Stimulated activated CD8-positive, alpha-beta memory T cell treated with anti-CD3 and anti-CD28 coated beads, Interleukin-12 subunit alpha, Interleukin-12 subunit beta, amount 100 ng/mL, for 4 hours (primary cell): Measurements from ENCODE around the gene NRCAM.
"Not testable (repeated sequence)": the region's sequence is repeated elsewhere in the genome, so short reads cannot be mapped to it uniquely, and the experiment has no call there.

Experiments used
- DNase-seq: peaks from one replicate; pipeline ENCODE4 v3.0.0-alpha.2; 2020; ENCODE audit warnings: low read depth

The NRCAM gene

DNA sequence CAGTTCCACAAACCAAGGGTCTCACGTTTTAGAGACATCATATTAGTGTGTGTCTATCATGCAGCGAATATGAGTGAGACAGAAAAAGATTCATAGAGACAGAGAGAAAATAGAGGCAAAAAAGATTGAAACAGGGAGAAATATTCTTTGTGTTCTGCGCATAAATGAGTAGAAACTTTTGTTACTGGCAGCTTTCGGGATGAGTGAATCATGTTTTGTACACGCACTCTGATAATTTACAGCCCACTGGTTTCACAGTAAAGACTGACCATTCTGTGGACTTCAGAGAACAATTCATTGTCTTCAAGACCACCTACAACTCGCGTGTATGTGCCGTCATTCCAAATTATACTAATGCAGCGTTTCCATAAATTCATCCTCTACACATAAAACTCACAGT, 60.2 kb downstream of the NRCAM start:
- DNase-seq: no peak

DNA sequence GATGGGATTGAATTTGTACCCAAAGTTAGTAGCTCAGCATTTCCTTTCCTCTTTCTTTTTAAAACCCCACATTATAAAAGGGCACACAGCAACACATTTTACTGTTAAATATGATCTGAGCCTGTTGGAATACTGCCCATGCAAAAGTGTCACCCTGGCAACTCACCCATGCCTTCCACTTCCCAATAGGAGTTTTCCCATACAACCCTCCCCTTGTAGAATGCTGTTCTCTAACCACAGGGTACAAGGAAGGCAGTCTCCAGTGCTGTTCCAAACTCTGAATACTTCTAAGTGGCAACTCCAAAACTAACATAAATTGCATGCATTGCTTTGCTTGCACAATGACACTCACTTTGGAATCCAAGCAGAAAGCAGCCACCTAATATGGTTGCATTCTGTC, 60.8 kb downstream of the NRCAM start:
- no peak for DNase-seq

DNA sequence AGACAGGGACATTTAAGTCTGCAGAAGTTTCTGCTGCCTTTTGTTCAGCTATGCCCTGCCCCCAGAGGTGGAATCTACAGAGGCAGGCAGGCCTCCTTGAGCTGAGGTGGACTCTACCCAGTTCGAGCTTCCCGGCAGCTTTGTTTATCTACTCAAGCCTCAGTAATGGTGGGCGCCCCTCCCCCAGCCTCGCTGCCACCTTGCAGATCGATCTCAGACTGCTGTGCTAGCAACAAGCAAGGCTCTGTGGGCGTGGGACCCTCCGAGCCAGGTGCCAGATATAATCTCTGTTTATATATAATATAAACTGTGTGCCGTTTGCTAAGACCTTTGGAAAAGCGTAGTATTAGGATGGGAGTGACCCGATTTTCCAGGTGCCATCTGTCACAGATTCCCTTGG, 63.1 kb downstream of the NRCAM start:
- not testable (repeated sequence) for DNase-seq

DNA sequence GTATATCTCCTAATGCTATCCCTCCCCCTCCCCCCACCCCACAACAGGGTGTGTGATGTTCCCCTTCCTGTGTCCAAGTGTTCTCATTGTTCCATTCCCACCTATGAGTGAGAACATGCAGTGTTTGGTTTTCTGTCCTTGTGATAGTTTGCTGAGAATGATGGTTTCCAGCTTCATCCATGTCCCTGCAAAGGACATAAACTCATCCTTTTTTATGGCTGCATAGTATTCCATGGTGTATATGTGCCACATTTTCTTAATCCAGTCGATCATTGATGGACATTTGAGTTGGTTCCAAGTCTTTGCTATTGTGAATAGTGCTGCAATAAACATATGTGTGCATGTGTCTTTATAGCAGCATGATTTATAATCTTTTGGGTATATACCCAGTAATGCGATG, 68.5 kb downstream of the NRCAM start:
- not testable (repeated sequence) for DNase-seq

DNA sequence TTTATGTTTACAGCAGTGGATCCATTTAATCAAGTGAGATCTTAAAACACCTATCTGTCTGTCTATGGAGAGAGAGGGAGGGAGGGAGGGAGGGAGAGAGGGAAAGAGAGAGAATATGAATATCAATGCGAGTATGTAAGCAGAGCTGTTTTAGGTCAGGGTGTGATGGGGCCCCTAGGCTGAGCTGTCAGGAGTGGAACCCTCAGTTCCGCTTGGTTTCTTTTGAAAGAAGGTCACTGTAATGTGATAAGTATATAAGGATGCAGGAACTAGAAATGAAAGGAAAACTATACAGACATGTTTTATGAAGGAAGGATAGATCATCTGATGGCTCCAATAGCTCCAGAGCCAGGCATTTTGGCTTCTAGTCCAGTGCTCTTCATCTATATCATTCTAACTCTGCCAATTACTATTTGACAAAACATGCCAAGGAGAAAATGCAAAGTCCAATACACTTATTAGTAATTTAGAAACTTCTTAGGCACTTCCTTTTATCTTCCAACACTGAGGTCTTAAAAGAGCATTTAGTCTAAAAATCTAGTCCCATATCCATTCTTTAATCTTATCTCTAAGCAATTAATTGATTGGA, 70.3 kb downstream of the NRCAM start:
- DNase-seq: no peak

DNA sequence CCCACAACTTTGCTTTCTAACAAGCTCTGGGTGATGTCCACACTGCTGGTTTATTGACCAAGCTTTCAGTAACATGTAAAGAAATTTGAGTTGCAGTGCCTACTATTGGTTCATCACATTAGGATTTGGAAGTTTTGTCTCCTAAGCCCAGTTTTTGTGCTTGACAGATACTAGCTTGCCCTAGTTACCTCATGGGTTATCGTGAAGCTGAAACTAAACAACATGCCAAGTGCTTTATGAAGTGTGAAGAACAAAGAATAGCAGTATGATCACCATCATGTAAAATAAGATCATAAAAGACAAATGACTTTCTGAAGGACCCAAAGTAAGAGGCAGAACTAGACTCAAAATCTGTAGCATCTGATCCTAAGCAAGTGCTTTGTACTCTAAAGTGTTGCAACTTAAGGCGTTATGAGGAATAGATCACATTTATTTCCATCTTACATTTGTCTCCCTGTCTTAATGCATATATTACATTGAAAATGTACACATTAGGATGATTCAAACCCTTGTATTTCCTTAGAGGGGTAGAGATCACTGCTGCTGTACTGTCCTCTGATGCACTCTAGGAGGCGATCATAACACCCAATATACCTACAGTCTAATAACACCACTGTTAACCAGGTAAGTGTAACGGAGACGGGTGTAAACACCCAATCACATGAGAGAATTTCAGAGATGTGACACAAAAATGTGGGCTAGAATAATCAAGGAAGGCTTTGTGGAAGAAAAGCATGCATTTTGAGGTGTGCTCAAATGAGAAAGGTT, 71.3 kb downstream of the NRCAM start:
- no peak for DNase-seq

DNA sequence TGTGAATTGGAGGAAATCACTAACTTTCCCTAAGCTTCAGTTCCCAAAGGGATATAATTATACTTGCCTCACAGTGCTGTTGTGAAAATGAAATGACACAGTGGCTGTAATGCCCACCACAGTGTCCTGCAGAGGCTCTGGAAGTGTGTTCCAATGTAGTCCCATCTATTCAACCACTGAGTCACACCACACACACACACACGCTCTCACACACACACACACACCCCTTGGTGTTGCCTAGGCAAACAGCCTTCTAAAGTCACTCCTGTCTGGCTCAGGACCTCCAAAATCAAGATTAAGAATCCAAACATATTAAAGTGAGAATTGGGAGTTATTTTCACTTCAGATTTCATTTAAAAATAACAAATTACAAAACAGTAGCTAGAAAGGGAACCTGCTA, 73.3 kb downstream of the NRCAM start:
- no peak for DNase-seq

DNA sequence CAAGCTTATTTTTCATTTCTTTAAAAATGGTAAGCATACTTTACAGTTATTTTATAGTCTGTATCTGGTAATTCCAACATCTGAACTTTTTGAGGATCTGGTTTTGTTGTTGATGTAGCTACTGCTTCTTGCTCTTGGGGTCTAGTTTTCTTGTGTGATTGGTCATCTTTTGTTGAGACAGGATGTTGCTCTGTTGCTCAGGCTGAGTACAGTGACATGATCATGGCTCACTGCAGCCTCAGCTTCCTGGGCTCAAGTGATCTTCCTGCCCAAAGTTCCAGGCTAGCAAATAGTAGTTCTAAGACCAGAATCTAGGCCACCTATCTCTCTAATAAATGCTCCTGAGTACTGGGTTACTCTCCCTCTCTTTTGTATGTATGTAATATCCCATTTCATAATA, 75.7 kb downstream of the NRCAM start:
- no peak for DNase-seq

DNA sequence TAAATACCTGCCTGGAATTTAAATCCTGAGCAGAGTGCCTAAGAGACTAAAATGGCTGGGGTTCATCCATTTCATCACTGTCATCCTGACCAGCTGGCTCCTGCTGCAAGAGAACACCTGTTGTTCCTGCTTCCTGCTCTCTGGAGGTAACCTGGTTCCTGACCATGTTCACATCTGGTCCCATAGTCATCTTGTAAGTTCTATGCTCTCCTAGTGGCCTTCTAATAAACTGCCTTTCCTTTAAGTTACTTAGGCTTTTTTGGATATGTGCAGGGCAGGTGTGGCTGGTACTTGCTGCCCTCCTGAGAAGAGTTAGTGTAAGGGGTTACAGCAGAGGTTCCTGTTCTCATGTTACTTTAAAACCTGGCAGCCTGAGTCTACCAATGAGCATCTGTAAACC, 80.0 kb downstream of the NRCAM start:
- no peak for DNase-seq

DNA sequence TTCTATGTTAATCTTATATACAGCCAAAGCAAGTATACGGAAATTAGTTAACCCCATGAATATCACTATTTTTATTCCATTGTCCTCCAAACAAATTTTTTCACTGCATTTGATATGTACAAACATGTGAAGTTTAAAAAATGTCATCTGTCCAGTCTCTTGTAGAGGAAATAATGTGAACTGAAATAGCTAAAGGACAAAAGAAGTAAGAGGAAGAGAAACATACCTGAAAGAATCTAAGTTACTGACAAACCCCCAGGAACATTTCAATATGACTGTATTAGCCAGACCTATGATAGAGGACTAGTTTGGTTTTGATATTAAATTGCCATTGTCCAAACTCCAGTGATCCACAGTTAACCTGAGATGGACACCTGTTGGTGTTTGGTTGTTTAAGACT, 80.6 kb downstream of the NRCAM start:
- DNase-seq: no peak

DNA sequence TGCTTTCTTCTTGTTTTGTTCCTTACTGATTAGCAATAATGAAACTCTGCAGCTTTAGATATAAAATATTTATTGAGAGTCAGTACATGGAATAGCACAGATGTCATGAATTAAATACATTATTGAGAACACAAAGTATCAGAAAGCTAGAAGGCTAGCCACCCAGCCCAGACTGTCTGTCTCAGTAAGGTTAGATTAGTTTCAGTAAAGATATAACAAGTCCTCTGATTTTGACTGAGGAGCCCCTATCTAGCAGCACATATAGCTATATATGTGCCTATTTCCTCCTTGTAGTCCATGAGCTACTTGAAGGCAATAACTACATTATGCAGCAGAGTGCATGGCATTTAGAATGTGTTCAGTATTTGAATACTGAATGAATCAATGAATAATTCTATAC, 81.3 kb downstream of the NRCAM start:
- DNase-seq: no peak

DNA sequence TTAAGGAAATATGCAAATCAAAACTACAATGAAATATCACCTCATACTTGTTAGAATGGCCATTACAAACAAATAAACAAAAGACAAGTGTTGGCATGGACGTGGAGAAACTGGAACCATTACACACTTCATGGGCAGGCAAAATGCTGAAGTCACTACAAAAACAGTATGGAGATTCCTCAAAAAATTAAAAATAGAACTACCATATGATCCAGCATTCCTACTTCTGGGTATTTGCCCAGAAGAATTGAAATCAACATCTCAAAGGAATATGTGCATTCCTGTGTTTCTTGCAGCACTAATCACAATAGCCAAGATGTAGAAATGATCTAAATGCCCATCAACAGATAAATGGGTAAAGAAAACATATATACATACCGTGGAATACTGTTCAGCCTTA, 83.6 kb downstream of the NRCAM start:
- no peak for DNase-seq

DNA sequence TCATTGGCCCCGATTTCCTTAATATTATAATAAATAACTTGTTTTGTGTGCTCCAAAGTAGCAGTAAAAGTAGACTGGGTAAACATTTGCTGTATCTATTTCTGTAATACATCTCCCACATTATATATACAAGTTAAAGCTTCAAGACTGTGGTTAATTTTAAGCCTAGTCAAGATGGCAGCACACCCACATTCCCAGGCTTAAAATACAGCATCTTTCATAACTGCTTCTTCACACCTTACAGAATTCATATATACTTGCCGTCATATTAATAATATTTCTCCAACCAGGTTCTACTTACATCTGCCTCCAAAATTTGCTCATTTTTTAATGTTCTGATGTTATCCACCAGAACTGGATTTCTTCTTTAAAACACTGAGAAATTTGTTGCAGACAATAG, 85.6 kb downstream of the NRCAM start:
- DNase-seq: no peak

DNA sequence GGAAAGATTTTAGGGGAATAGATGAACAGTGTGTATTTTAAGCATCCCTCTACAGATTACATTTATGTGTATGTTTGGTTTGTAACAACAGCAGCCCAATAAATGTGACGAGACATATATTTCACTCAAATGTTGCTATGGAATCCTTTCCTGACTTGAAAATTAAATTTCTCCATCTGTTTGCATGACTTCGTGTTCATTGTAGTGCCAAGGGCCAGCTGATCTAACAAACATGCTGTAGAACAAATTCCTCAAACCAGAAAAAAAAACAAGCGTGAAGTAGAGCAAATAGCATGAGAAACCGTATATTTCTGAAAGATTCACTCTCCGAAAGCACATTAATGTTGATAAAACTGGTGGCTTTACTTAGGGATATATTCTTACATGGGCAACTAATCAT, 87.8 kb downstream of the NRCAM start:
- no peak for DNase-seq

DNA sequence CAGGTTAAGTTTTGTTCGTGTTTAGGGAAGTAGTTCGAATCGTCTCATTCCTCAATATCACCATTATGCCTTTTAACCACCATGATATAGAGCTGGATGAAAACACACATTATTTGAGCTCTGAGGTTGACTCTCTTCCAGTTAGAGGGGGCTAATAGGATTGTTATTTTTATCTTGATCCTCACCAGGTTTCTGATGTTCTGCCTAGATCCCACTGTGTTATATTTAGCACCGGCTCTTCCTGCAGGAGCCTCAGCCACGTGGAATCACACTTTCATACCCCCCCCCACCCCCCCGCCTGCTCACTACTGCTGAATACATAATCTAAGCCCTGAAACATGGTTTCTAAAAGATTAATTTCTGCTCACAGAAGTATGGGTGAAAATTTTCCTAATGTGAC, 88.3 kb downstream of the NRCAM start:
- DNase-seq: no peak

DNA sequence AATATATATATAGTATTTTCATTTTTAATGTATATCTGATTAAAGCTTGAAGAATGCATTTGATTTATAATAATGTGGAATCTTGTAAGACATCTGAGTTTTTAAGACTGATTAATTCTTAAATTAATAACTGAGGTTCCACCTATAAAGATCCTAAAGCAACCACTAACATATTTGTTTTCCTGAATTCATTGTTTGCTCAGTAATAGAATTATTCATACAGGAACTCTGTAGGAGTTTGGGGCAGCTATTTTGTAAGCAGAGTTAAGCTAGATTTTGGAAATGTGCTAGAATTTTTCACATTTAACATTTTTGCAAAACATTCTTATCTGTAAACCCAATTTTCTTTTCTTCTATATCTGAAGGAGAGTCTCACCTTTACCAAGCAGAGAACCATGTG, 88.9 kb downstream of the NRCAM start:
- no peak for DNase-seq

DNA sequence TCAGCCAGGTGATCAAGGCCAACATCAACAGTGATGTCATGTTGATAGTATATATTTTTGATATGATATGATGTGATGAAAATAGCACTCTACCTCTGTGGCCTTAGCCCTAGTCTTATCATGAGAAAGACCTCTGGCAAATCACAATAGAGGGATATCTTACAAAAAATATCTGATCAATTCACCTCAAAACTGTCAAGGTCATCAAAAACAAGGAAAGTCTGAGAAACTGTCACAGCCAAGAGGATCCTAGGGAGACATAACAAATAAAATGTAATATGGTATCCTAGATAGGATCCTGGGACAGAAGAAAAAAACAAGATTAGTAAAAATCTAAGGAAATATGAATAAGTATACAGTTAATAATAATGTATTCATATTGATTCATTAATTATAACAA, 92.6 kb downstream of the NRCAM start:
- DNase-seq: no peak

DNA sequence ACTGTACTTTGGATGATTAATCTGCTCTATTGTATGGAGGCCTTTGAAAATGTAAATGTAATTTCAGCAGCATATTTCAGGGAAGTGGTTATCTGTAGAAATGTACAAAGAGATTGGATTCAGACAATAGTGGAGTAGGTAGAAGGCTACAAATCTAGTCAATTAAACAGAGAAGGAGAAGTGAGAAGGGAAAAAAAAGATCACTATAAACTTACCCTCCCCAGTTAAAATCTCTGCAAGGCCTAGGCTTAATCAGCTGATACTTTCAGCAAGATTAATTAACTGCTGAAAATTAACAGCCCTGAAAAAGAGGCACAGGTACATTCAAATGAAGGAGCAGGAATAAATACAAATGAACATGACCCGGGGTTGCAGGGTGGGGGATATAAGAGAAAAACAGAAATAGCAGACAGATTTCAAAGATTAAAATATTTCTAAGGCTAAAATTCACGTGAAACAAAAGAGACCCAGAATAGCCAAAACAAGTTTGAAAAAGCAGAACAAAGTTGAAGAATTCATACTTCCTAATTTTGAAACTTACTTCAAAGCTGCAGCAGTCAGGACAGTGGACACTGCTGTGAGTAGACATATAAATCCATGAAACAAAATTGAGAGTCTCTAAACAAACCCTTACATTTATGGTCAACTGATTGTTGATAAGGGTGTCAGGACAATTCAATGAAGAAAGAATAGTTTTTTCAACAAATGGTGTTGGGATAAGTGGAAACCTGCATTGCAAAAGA, 96.0 kb downstream of the NRCAM start:
- DNase-seq: no peak

DNA sequence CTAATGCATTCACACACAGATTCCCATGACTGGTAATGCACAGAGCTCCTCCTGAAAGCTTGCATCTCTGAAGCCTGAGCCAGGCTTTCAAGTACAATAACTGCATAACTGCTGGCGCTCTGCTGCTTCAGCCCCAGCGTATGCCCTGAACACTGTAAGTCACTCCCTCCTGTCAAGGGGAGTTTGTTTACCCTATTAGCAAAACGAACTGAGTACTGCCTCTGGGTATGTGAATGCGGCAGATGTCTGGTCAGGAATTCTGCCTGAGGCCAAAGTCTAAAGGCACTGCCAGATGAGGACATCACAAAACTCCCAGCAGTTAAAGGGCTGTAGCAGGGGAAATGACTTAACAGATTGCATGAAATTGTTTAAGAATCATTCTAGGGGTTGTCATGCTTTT, 97.7 kb downstream of the NRCAM start:
- no peak for DNase-seq

DNA sequence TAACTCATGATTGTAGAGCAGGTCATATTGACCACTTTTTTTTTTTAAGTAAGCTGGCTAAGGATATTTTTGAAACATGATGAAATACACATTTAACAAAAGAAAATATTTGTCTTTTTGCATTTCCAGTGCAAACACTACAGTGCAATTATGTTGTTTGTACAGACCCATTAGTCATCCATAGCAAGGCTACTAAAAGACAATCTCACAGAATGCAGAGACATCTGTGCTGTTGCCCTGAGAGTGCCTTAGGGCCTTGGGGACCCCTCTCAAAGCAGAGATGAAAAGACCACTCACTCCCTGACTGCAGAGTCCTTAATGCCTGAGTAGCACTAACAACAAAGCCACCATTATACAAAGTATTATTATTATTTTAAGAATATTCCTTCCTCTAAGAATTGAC, 104.5 kb downstream of the NRCAM start:
- no peak for DNase-seq

DNA sequence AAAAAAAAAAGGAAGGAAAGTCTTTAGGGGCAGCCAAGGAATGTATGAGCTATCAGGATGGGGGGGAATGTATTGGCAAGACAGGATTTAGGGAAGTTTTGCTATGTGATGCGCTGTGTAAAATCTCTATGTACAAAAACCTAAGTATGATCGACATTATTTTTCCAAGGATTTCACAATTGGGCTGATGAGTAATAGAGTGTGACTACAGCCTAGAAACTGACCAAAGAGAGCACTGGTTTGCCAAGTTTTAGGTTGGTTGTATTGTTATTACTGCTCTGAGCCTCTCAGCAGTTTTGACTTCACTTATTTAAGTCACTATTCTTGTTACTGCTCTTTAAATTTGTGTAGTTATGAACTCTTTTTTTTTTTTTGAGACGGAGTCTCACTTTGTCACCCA, 107.3 kb downstream of the NRCAM start:
- DNase-seq: no peak

DNA sequence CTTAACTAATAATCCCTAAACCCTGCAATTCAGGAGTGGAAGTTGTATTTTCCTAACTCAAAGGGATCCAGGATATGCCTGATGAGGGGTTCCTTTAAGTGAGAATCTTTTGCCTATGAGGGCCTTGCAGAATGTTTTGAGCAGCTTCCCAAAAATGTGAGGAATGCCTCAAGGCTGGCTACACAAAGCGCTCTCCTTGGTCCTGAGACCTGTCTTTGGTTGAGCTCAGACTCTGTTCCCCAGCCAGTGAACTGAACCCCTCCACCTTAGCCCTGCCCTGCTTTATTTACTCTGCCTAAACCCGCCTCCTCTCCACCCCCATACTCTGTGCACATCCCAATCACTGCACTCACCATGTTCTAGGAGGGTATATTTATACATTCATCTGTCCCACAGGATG, 108.6 kb downstream of the NRCAM start:
- no peak for DNase-seq

DNA sequence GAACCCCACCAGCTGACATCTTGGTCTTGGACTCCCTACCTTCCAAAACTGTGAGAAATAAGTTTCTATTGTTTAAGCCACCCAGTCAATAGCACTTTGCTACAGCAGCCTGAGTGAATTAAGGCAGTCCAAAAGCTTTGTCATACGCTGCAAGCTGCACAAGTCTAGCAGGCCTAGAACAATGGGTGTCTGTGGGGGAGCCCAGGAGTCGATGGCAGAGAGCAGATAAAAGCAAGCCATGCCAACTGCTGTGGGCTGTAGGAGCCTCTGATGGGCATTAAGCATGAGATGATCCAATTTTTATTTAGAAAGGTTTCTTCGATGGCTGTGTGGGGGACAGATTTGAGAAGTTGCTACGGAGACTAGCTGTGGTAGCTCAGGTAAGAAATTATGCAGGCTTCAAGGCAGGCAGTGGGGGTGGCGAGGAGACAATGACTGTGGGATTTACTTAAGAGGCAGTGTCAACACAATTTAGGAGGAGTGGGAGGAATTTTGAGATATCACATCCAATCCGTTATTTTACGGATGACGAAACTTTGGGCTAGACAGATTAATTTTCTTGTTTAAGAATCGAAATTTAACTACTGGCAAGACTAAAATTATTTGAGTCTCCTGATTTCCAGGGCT, 110.4 kb downstream of the NRCAM start:
- no peak for DNase-seq
